D721Med (cell line): ENCODE results near the gene FAM180B.

Experiments used
- DNase-seq: peaks from one replicate; pipeline ENCODE4 v3.0.0; 2011; ENCODE audit warnings: low spot score; ENCODE audit not compliant: insufficient read length
- FAIRE-seq: peaks from 2 replicates; lab custom pipeline; 2011; peaks lifted over from hg19 to GRCh38; lab: Jason Lieb, UNC
- CTCF ChIP-seq: IDR thresholded peaks from 2 replicates; pipeline ENCODE4 v1.5.1; 2012; ENCODE audit warnings: mild to moderate bottlenecking, control low read depth; ENCODE audit not compliant: insufficient read depth; ENCODE audit errors: missing control alignments

FAM180B gene

GRCh38 chr11:47583844-47584243 is 2.6 kb upstream of the FAM180B start:
- DNase-seq (no peak), FAIRE-seq (no peak)
- no peak for TF ChIP-seq CTCF

GRCh38 chr11:47587039-47587716 is 700 bp downstream of the FAM180B start:
- no peak for DNase-seq
- FAIRE-seq: no peak
- TF ChIP-seq CTCF: no peak

- FAIRE-seq: no peak
- TF ChIP-seq CTCF: no peak
- DNase-seq: no peak
These were observed 1.3 kb downstream of the FAM180B start for GRCh38 chr11:47587723-47588326.

GRCh38 chr11:47589118-47589517 is 2.6 kb downstream of the FAM180B start:
- TF ChIP-seq CTCF: no peak
- no peak for FAIRE-seq
- no peak for DNase-seq

GRCh38 chr11:47589584-47589976 is 3.1 kb downstream of the FAM180B start:
- FAIRE-seq: no peak
- no peak for DNase-seq
- TF ChIP-seq CTCF: no peak

- DNase-seq (no peak), FAIRE-seq (no peak)
- no peak for TF ChIP-seq CTCF
These were observed 3.7 kb downstream of the FAM180B start for GRCh38 chr11:47589977-47590861.
